Stimulated activated naive CD8-positive, alpha-beta T cell treated with anti-CD3 and anti-CD28 coated beads, Interleukin-15, Interleukin-2, amounts not matched to agents 100 U/mL and 50 U/mL, for 24 hours (primary cell): ENCODE results near the gene NAP1L4.
A peak's percentile ranks its signal among the peaks of the same experiment; 100 is the strongest.
"Not testable (repeated sequence)": the region's sequence is repeated elsewhere in the genome, so short reads cannot be mapped to it uniquely, and the experiment has no call there.

ENCODE experiments used
- ATAC-seq: fragments of 150-1000 bp; cut with Tn5 transposase; one replicate; pipeline ENCODE4 v1.10.0; 2021
- DNase-seq: peaks from one replicate; pipeline ENCODE4 v3.0.0; 2021

NAP1L4 gene

DNA sequence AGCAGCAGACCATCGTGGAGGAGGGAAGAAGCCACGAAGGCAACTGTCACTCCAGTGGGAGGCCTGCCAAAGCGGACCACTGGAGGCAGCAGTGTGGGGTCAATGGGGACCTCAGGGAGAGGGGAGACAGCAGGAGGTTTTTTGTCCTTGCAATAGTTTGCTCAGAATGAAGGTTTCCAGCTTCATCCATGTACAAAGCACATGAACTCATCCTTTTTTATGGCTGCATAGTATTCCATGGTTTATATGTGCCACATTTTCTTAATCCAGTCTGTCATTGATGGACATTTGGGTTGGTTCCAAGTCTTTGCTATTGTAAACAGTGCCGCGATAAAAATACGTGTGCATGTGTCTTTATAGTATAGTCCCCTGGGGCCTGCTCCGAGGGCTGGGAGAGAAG is 86.8 kb downstream of the NAP1L4 start:
- DNase-seq, ATAC-seq: not testable (repeated sequence)

DNA sequence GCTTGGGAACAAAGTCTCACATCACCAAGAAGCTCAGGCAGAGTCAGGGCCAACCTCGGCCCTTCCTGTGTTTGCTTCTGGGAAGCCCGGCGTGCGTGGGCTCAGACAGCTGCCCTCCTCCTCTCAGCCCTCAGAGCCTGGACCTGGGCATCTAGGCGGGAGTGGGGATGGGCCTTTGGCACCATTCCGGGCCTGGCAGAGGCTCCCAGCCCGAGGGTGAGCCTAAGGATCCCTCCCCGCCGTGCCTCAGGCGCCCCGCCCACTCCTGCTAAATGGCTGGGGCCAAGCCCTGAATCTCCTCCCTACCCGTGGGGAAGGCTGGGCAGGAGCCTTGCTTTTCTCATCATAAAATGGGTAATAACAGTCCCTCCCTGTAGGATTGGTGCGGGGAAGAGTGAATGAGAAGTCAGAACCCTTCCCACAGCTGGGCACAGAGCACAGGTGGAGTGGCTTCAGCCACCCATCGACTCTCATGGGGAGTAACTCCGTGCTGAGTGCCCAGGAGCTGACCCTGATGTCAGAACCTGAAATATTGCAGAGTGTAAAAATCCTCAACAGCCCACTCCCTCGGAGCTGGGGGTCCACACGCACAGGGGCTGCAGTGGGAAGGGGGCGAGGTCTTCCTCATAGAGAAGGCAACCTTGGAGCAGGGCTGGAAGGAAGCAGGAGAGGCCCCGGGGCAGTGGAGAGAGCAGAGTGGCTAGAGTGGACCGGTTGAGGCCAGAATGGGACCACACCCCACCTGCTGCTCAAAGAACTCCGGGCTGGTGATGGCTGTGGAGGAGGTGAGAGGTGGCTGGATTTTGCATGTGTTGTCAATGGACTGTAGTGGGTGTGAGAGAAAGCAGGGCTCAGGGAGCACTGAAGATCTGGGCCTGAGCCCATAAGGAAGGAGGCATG is 87.7 kb downstream of the NAP1L4 start:
- ATAC-seq (no peak), DNase-seq (no peak)

DNA sequence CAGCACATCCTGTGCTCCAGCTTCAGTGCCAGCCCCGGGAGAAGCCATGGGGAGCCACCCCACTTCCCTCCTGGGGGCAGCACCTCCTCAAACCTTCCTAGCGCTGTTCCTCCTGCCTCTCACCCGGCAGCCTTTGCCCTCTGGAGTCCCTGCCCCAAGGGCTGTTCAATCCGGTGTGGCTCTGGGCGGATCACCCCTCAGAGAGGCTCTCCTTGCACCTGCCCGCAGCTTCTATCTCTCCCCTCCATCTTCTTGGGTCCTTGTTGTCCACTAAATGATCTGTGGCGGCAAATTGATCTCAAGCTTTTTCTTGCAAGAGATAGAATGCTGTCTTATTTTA is 88.5 kb downstream of the NAP1L4 start:
- ATAC-seq (no peak), DNase-seq (no peak)

DNA sequence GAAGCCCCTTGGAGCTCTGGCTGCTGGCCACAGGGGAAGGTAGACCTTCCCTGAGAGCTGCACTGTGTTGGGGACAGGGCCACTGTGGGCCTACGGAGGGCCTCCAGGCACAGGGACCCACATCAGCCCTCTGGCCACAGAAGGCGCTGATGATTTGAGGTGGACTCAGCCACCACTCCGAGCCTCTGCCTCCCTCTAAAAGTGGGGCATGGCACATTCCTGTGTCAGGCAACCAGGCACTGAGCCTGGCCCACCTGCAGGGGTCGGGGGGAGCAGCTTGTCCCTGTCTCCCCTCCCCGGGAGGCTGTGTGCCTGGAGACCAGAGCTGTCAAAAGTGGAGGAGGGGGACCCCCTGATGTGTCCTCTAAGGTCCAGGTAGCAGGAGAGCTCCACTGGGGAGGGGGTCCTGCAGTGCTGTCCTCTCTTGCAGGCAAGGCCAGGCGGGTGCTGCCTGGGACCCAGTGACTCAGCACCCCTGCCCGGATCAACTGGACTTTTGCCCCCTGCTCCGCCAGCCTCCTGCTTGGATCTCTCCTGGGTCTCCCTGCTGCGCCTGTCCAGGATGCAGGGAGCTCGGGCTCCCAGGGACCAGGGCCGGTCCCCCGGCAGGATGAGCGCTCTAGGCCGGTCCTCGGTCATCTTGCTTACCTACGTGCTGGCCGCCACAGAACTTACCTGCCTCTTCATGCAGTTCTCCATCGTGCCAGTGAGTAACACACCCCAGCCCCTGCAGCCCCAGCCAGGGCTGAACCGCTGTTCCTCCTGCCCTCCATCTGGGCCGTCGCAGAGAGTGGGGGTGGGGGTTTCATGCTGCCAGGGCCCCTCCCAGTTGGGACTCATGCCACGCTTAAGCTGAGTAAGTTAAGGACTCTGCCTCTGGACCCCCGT is 89.1 kb downstream of the NAP1L4 start:
- DNase-seq (no peak), ATAC-seq (no peak)

DNA sequence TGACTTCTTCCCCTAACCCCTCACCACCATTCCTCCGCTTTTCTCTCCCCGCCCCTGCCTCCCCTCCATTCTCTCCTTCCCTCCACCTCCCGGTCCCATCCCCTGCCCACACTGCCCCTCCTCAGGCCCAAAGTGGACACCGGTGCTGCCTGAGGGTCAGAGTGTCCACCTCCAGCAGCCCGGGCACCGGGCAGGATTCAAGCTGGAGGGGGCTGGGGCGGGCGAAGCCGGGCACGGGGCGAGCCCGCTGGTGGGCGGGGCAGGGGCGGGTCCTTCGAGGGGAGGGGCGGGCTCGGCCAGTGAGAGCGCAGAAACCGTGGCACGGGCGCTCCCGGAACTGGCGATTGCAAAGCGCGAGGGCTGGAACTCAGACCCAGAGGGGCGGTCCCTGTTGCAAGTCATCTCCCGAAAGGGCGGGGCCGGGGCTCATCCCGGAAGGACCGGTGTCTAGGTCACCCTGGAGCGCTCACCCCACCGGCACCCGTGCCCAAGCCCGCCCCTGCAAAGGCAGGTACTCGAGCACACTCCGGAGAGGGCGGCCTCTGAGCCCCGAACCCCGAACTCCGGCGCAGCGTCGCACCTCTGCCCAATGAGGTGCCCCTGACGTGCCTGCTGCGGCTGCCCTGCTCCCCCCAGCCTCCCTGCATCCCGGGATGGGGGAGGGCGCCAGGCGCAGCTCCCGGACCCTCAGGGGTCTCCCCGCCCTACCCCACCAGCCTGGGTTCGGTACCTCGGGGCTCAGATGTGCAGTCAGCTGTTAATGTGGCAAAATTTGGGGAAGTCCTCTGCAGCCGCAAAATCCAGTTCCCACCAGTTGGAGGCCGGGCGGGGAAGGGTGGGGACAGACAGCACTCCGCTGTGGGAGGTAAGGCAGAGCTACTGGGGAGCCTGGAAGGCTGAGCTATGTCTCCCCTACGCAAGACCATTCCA is 90.0 kb downstream of the NAP1L4 start:
- ATAC-seq (peak; percentile 95), DNase-seq (peak; percentile 96)

DNA sequence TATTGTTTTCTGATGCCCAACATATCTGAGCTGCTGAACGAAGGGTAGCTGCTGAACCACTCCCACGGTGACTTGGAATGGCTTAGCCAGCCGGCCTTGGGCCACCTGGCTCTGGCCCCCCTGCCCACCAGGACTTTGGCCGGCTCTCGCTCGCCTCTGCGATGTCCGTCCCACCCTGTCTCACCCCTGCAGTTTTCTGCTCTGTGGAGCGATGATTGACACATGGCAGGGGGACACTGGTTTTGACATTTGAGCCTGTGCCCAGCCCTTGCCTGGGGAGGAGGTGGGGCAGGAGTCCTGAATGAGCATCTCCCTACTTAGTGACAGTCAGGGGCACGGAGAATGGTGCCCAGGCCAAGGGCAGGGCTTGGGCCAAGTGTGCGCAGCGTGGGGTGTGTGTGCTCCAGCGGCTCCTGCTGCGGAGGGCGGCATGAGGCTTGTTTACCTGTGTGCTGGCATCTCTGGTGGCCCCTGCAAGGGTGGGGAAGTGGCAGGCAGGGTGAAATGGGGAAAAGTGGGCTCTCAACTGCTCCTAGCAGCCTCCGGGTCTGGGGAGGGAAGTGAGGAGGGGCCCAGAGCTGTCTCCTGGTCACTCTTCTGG is 90.8 kb downstream of the NAP1L4 start:
- ATAC-seq, result no peak
- DNase-seq, result no peak

DNA sequence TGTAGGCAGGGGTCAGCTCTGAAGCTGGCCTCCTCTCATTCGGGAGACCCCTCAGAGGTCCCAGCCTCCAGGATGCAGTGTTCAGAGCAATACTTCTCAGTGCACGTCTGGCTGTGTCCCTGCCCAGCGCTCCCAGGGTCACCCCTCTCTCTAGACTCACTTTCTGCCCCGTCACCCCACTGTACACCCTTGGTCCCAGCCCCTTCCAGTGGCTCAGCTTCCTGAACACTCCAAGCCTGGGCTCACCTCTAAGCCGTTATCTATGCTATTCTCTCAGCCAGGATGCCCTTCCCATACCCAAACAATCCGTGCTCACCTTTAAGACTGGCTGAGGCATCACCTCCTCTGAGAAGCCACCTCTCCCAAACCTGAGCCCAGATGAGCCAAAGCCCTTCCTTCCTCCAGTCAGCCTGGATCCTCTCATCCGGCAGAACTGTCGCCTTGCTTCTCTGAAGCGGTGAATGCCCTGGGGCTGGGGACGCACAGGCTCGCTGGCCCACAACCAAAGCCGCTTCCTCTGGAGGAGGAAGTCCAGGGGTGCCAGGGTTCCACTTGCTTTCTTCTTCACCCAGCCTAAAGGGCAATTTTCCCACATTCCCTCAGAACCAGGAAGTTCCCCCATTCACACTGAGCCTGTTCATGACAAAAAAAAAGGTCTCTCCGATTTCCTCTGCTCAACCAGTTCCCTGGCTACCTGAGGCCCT is 92.9 kb downstream of the NAP1L4 start:
- no peak for DNase-seq
- no peak for ATAC-seq

DNA sequence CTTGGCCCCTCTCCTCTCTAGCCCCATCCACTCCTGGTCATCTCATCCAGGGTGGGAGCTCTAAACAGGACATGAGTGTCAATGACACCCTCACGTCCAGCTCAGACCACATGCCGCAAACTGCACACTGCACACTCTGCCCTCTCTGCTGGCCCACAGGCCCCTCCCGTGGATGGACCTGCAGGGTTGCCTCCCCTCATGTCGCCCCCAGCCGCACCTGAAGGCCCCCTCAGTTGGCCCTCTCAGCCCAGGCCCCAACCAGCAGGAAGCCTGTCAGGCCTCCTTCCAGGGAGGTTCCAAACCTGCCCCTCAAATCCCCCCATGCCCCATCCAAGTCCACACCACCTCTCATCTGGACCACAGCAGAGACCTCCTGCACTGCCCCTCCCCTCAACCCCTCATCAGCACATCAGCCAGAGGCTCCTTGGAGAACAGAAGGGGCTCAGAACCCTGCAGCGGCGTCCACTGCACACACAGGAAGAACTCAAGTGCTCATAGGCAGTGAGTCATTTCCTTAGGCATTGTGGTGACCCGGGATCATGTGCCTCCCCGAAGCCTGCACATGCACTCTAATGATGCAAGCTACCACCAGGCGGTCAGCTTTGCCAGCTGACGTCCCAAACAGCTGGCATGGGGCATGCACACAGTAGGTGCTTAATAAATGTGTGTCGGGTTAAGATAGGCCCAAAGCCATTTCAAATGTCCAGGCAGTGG is 93.6 kb downstream of the NAP1L4 start:
- DNase-seq (peak; percentile 61), ATAC-seq (peak; percentile 62)

DNA sequence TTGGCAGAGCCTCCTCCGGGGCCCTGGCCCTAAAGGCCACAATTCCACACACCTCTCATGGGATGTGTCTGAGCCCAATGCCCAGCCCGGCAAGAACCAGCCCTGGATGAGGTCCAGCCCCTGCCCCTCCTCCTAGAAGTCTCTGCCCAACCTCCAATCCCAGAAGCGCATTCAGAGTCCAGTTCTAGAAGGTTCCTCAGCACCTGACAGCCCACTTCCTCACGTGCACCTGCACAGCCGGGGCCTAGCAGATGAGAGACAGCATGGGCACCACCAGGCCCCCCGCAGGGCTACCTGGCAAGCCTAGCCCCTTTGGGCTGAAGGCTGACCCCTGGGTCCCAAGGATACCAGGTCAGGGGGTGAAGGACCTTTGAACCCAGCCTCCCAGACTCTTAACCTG is 95.1 kb downstream of the NAP1L4 start:
- ATAC-seq (no peak), DNase-seq (no peak)

DNA sequence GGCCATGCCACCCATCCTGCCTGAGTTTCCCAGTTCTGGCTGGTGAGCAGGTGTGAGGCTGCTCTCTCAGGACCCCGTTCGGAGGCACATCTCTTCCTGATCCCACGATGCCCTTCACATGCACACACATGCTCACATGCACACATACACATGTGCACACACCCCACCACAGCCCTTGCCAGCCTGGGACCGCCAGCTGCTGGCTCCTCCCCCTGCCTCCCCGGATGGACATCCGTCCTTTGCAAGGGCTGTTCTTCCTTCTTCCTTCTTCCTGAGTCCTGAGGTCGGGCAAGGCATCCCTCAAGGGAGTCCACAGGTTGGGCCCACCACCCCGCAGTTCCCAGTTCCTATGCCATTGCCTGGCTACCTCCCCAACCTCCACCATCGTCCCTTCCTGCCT is 96.1 kb downstream of the NAP1L4 start:
- ATAC-seq (no peak), DNase-seq (no peak)
